ENCODE results near the gene CENPV.

The CENPV gene

GRCh38 chr17:16343569-16343968 lies 9.7 kb downstream of the CENPV start:
- no peak for TF ChIP-seq CTCF (IDR thresholded peaks at IDR 0.05; ENCODE audit: control extremely low read depth, extremely low read depth, low read depth, missing control alignments)
- no peak for DNase-seq (ENCODE audit: extremely low spot score)
- CTCF ChIA-PET: interaction anchor here (1.4 to 11.0 kb wide), 3 partner anchors 10 to 38 kb away, joined by 3 to 112 read pairs (median 17); partner anchors contain the start of gene CENPV
- POLR2A ChIA-PET: interaction anchor here (0.6 to 1.0 kb wide), 2 partner anchors 24 to 95 kb away, joined by 3 read pairs; no protein-coding TSS in a partner anchor

- ChIA-PET POLR2A (no interaction called here), CTCF (interaction anchor here (1.4 to 11.0 kb wide), 4 partner anchors 10 to 38 kb away, joined by 3 to 112 read pairs (median 14); partner anchors contain the start of gene CENPV)
- TF ChIP-seq CTCF (IDR thresholded peaks at IDR 0.05; ENCODE audit: control extremely low read depth, extremely low read depth, low read depth, missing control alignments): no peak
- no peak for DNase-seq (ENCODE audit: extremely low spot score)
Observed at GRCh38 chr17:16342979-16343378, 10.3 kb downstream of the CENPV start.

GRCh38 chr17:16339959-16340358 lies 13.3 kb downstream of the CENPV start:
- POLR2A ChIA-PET: interaction anchor here (0.6 kb wide), 1 partner anchor 8 kb away, joined by 4 read pairs; no protein-coding TSS in a partner anchor
- no peak for TF ChIP-seq CTCF (IDR thresholded peaks at IDR 0.05; ENCODE audit: control extremely low read depth, extremely low read depth, low read depth, missing control alignments)
- CTCF ChIA-PET: interaction anchor here (1.2 kb wide), 1 partner anchor 24 kb away, joined by 4 read pairs; no protein-coding TSS in a partner anchor
- DNase-seq (ENCODE audit: extremely low spot score): no peak

GRCh38 chr17:16339402-16339801 lies 13.9 kb downstream of the CENPV start:
- TF ChIP-seq CTCF (IDR thresholded peaks at IDR 0.05; ENCODE audit: control extremely low read depth, extremely low read depth, low read depth, missing control alignments): no peak
- CTCF ChIA-PET: interaction anchor here (0.8 to 3.9 kb wide), 4 partner anchors 13 to 35 kb away, joined by 4 to 17 read pairs (median 5); partner anchors contain the start of gene CENPV
- DNase-seq (ENCODE audit: extremely low spot score): no peak
- POLR2A ChIA-PET: no interaction called here

- TF ChIP-seq CTCF (IDR thresholded peaks at IDR 0.05; ENCODE audit: control extremely low read depth, extremely low read depth, low read depth, missing control alignments): no peak
- CTCF ChIA-PET: interaction anchor here (0.8 to 3.9 kb wide), 4 partner anchors 12 to 34 kb away, joined by 4 to 17 read pairs (median 6); partner anchors contain the start of gene CENPV
- POLR2A ChIA-PET: no interaction called here
- no peak for DNase-seq (ENCODE audit: extremely low spot score)
Observed at GRCh38 chr17:16338391-16338790, 14.9 kb downstream of the CENPV start.

- peak; percentile 56 for DNase-seq (ENCODE audit: extremely low spot score)
- ChIA-PET POLR2A (no interaction called here), CTCF (interaction anchor here (2.2 kb wide), 1 partner anchor 34 kb away, joined by 7 read pairs; no protein-coding TSS in a partner anchor)
- TF ChIP-seq CTCF (IDR thresholded peaks at IDR 0.05; ENCODE audit: control extremely low read depth, extremely low read depth, low read depth, missing control alignments): no peak
Observed at GRCh38 chr17:16329519-16330271, 23.6 kb downstream of the CENPV start.

Data from GM10248 (cell line).